Measurements from ENCODE around the gene VPS37C. TPM values are rescaled to one million over a fixed set of nuclear protein-coding genes. Genes with fewer than 3 reads are reported as not detected.
A peak's percentile ranks its signal among the peaks of the same experiment; 100 is the strongest.

VPS37C gene
- total and polyA plus RNA-seq, 2 experiments from 2014 or later, result 20.8 to 22.0 TPM

GRCh38 chr11:61193596-61193995 is 32.4 kb upstream of the VPS37C start:
- no peak overlapping the region for H3K4me3 ChIP-seq
- no peak overlapping the region for H3K27ac ChIP-seq
- no peaks in the 10 kb centered on the region for H3K27me3 ChIP-seq
- H3K9me3 ChIP-seq (ENCODE audit: low read depth), result no peaks in the 10 kb centered on the region
- no peak for TF ChIP-seq CTCF (IDR thresholded peaks at IDR 0.05; ENCODE audit: low read depth, low read length)
- DNase-seq (ENCODE audit: low read depth in 1 of 2, low spot score in 1 of 2), result no peak
- H3K4me1 ChIP-seq (ENCODE audit: low read depth), result no peaks in the 10 kb centered on the region
- H3K36me3 ChIP-seq, result no peaks in the 10 kb centered on the region

GRCh38 chr11:61189933-61190332 is 28.7 kb upstream of the VPS37C start:
- no peaks in the 10 kb centered on the region for H3K4me1 ChIP-seq (ENCODE audit: low read depth)
- no peak for DNase-seq (ENCODE audit: low read depth in 1 of 2, low spot score in 1 of 2)
- no peak overlapping the region for H3K27ac ChIP-seq
- no peak for TF ChIP-seq CTCF (IDR thresholded peaks at IDR 0.05; ENCODE audit: low read depth, low read length)
- no peaks in the 10 kb centered on the region for H3K9me3 ChIP-seq (ENCODE audit: low read depth)
- H3K36me3 ChIP-seq, result no peaks in the 10 kb centered on the region
- H3K4me3 ChIP-seq, result no peak overlapping the region
- H3K27me3 ChIP-seq, result no peaks in the 10 kb centered on the region

DNA sequence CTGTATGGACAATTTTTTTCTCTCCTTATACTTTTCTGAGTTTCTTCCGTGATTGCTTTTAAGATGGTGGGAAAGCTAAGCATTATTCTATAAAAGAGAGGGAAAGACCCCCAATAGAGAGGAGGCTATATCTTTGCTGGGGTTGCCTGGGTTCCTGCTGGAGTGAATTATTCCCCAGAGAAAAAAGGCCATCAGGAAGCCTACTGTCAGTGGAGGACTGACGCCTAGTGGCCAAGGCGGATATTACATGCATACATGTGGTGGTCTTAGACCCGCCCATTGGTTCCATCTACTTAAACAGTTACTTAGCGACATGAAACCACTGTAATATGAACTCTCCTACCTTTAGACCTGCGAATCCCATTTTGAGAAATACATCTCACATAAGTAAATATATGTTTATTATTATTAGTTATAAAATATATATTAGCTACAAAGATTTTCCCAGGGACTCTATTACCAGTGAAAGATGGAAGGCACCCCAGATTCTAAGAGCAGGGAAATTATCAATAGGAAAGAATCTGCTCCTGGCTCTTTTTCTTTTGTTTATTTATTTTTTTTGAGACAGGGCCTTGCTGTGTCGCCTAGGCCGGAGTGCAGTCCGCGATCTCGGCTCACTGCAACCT is 26.4 kb upstream of the VPS37C start:
- H3K4me3 ChIP-seq, result no peak overlapping the region

GRCh38 chr11:61186504-61186903 is 25.3 kb upstream of the VPS37C start:
- H3K4me1 ChIP-seq (ENCODE audit: low read depth), result no peaks in the 10 kb centered on the region
- no peak for TF ChIP-seq CTCF (IDR thresholded peaks at IDR 0.05; ENCODE audit: low read depth, low read length)
- H3K9me3 ChIP-seq (ENCODE audit: low read depth), result no peaks in the 10 kb centered on the region
- no peaks in the 10 kb centered on the region for H3K27me3 ChIP-seq
- no peak overlapping the region for H3K4me3 ChIP-seq
- DNase-seq (ENCODE audit: low read depth in 1 of 2, low spot score in 1 of 2), result no peak
- no peak overlapping the region for H3K27ac ChIP-seq
- no peaks in the 10 kb centered on the region for H3K36me3 ChIP-seq

More for the DNA sequence above, 26.4 kb upstream of the VPS37C start:
- no peaks in the 10 kb centered on the region for H3K4me1 ChIP-seq (ENCODE audit: low read depth)
- DNase-seq (ENCODE audit: low read depth in 1 of 2, low spot score in 1 of 2), result peak; percentile 87 to 89
- no peaks in the 10 kb centered on the region for H3K36me3 ChIP-seq
- peak; percentile 95 for TF ChIP-seq CTCF (IDR thresholded peaks at IDR 0.05; ENCODE audit: low read depth, low read length)
- no peaks in the 10 kb centered on the region for H3K9me3 ChIP-seq (ENCODE audit: low read depth)
- H3K27ac ChIP-seq, result no peak overlapping the region
- H3K27me3 ChIP-seq, result no peaks in the 10 kb centered on the region

DNA sequence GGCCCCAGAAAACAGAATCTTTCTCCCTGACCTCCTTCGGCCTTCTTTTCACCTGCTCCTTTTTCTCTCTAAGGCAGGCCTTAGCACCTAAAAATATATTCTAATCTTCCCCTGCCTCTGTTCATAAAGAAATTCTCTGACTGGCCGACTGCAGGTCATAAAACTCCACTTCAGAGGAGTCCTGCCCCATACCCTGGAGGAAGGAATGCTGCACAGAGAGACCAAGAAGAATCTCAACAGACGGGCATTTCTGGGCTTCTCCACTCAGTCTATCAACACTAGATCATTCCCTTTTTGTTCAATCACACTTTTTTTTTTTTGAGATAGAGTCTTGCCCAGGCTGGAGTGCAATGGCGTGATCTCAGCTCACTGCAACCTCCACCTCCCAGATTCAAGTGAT is 22.4 kb upstream of the VPS37C start:
- Histone ChIP-seq H3K27me3 (no peaks in the 10 kb centered on the region), H3K9me3 (ENCODE audit: low read depth) (no peaks in the 10 kb centered on the region), H3K27ac (no peak overlapping the region), H3K4me3 (no peak overlapping the region), H3K4me1 (ENCODE audit: low read depth) (no peaks in the 10 kb centered on the region), H3K36me3 (no peaks in the 10 kb centered on the region)
- no peak for TF ChIP-seq CTCF (IDR thresholded peaks at IDR 0.05; ENCODE audit: low read depth, low read length)
- DNase-seq (ENCODE audit: low read depth in 1 of 2, low spot score in 1 of 2), result no peak

All from cardiac muscle cell (in vitro differentiated cells and primary cell).